Kidney epithelial cell (primary cell): ENCODE measurements around the gene CHSY1. TPM values are rescaled to one million over a fixed set of nuclear protein-coding genes. Genes with fewer than 3 reads are reported as not detected.

Experiments
- DNase-seq: peaks from one replicate; pipeline ENCODE4 v3.0.0-alpha.2; 2010; ENCODE audit warnings: low read depth
- H3K27me3 ChIP-seq: 2 replicates; pipeline ENCODE4 v1.6.0; 2011; ENCODE audit warnings: low read length; ENCODE audit not compliant: control insufficient read depth, insufficient read depth
- H3K36me3 ChIP-seq: 2 replicates; pipeline ENCODE4 v1.5.1; 2011; ENCODE audit warnings: low read length; ENCODE audit not compliant: control insufficient read depth, insufficient read depth
- H3K4me3 ChIP-seq: 2 replicates; pipeline ENCODE4 v1.5.1; 2011; ENCODE audit warnings: low read depth, mild to moderate bottlenecking, control low read depth, low read length
- CTCF ChIP-seq: IDR thresholded peaks from 2 replicates; pipeline ENCODE4 v1.5.1; 2011; ENCODE audit warnings: mild to moderate bottlenecking, moderate library complexity, low read length, control low read depth, inconsistent platforms; ENCODE audit not compliant: insufficient read depth, poor library complexity, severe bottlenecking
- total RNA-seq: library from RNA; depleted of rRNA; stranded (reverse); fragments of >200 nt; gene quantifications from 2 replicates; pipeline ENCODE4 v1.2.3, GENCODE V29; 2015

Gene CHSY1
- total RNA-seq, 1 donor from 2014 or later, result 21.1 TPM

- Histone ChIP-seq H3K27me3 (no peaks in the 10 kb centered on the region), H3K4me3 (no peak overlapping the region), H3K36me3 (no peaks in the 10 kb centered on the region)
- no peak for DNase-seq
- TF ChIP-seq CTCF, result no peak
Observed at GRCh38 chr15:101184830-101185229, 67.0 kb downstream of the CHSY1 start.

DNA sequence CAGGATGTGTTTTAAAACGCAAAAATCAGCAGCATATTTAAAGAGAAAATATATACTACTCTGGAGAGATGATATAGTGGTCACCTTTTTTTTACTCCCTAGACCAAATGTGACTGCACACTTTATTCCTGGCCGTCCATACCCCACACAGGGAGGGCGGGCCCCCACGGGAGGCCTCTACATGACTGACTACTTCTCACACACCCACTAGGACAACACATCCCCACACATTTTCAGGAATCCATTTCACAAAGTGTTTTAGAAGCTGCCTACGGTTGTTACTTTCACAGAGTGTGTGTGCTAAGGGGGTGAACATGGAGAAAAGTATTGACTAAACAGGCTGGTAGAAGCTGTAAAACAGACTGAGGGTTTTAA, 67.9 kb downstream of the CHSY1 start:
- TF ChIP-seq CTCF, result no peak
- Histone ChIP-seq H3K27me3 (no peaks in the 10 kb centered on the region), H3K36me3 (no peaks in the 10 kb centered on the region), H3K4me3 (no peak overlapping the region)
- no peak for DNase-seq

GRCh38 chr15:101183226-101183930, 68.5 kb downstream of the CHSY1 start:
- Histone ChIP-seq H3K27me3 (no peaks in the 10 kb centered on the region), H3K36me3 (no peaks in the 10 kb centered on the region), H3K4me3 (no peak overlapping the region)
- no peak for DNase-seq
- no peak for TF ChIP-seq CTCF

DNA sequence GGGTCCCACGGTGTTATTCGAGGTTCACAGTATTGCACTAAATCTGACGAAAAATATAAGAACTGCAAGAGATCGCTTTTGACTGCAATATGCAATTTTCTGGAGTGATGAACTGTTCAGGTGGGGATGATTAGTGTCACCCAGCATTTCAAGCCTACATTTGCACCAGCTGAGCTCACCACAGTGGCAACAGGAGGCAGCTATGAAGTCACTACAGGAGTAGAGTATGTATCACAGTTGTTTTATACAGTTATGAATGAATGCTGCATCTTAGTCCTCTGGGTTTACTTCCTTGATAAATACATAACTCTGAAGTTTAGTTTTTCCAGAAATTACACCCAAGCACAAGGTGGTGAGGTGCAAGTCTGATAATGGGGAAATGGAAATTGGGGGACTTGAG, 69.6 kb downstream of the CHSY1 start:
- no peak overlapping the region for H3K4me3 ChIP-seq
- no peaks in the 10 kb centered on the region for H3K36me3 ChIP-seq
- H3K27me3 ChIP-seq, result no peaks in the 10 kb centered on the region
- DNase-seq, result no peak
- no peak for TF ChIP-seq CTCF

DNA sequence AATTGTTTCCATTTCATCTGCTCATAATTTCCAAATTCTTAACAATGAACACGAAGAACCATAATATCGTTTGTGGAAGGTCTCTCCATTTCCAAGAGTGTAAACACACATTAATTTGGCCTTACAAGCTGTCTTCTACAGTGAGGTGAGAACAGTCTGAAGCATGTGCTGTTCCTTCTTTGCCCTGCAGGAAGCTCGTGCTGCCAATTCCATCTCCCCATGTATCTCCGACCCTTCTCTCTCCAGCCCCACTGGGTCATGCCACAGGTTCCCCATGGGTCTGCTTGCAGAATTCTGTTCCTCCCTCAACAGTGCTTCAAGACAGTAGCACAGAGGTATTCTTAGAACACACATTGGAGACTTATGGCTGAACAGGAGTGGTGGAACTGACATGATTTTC, 70.5 kb downstream of the CHSY1 start:
- TF ChIP-seq CTCF, result no peak
- Histone ChIP-seq H3K36me3 (no peaks in the 10 kb centered on the region), H3K4me3 (no peak overlapping the region), H3K27me3 (no peaks in the 10 kb centered on the region)
- DNase-seq, result no peak
